HCT116 (cell line): ENCODE data around the gene ZSWIM8.

ENCODE experiments used
- CBX3 ChIP-seq: IDR thresholded peaks from 2 replicates; pipeline ENCODE4 v1.6.1; 2012; ENCODE audit warnings: low read depth
- CEBPB ChIP-seq: IDR thresholded peaks from 2 replicates; pipeline ENCODE4 v1.6.1; 2012; ENCODE audit warnings: low read depth
- ELF1 ChIP-seq: IDR thresholded peaks from 2 replicates; pipeline ENCODE4 v1.6.1; 2012; ENCODE audit warnings: low read depth, borderline replicate concordance
- EZH2 ChIP-seq: fragments of 200-600 bp; sonication (generic); IDR thresholded peaks from 2 replicates; pipeline ENCODE4 v1.6.1; 2017; ENCODE audit warnings: antibody characterized with exemption, mixed run types
- EZH2phosphoT487 ChIP-seq: fragments of 200-600 bp; IDR thresholded peaks from 2 replicates; pipeline ENCODE4 v1.6.1; 2018; ENCODE audit warnings: antibody characterized with exemption, borderline replicate concordance
- MAX ChIP-seq: IDR thresholded peaks from 2 replicates; pipeline ENCODE4 v1.6.1; 2012
- POLR2A ChIP-seq: IDR thresholded peaks from 2 replicates; pipeline ENCODE4 v1.7.0; 2011; ENCODE audit warnings: borderline replicate concordance; ENCODE audit not compliant: insufficient read depth, insufficient read length; ENCODE audit errors: extremely low read depth
- POLR2AphosphoS5 ChIP-seq: IDR thresholded peaks from 2 replicates; pipeline ENCODE4 v1.6.1; 2011; ENCODE audit warnings: mild to moderate bottlenecking, low read depth, low read length, moderate library complexity
- RAD21 ChIP-seq: IDR thresholded peaks from 2 replicates; pipeline ENCODE4 v1.6.1; 2012; ENCODE audit warnings: low read depth, mild to moderate bottlenecking
- YY1 ChIP-seq: IDR thresholded peaks from 2 replicates; pipeline ENCODE4 v1.6.1; 2011; ENCODE audit warnings: low read length, low read depth, moderate library complexity, mild to moderate bottlenecking; ENCODE audit not compliant: insufficient replicate concordance; ENCODE audit errors: extremely low read depth
- ZFX ChIP-seq: fragments of 450-650 bp; IDR thresholded peaks from 2 replicates; pipeline ENCODE4 v1.6.1; 2017
- TF ChIP-seq, protein P1 (sequence below), 3 experiments: fragments of 200-600 bp in 1 of 3; sonication (generic) in 1 of 3; IDR thresholded peaks in 2 of 3; conservative IDR thresholded peaks in 1 of 3; 2 replicates each; pipeline ENCODE4 v1.5.1; 2012 to 2017; ENCODE audit warnings: low read depth in 2 of 3, low read length in 2 of 3, antibody characterized with exemption in 1 of 3, borderline replicate concordance in 1 of 3, control low read depth in 1 of 3, mild to moderate bottlenecking in 1 of 3, mixed read lengths in 1 of 3, mixed run types in 1 of 3, moderate library complexity in 1 of 3; ENCODE audit not compliant: insufficient read depth in 1 of 3
- TF ChIP-seq, protein P2 (sequence below): IDR thresholded peaks from 2 replicates; pipeline ENCODE4 v1.6.1; 2012
- TF ChIP-seq, protein P3 (sequence below): IDR thresholded peaks from 2 replicates; pipeline ENCODE4 v1.6.1; 2012; ENCODE audit warnings: low read depth

DNA sequence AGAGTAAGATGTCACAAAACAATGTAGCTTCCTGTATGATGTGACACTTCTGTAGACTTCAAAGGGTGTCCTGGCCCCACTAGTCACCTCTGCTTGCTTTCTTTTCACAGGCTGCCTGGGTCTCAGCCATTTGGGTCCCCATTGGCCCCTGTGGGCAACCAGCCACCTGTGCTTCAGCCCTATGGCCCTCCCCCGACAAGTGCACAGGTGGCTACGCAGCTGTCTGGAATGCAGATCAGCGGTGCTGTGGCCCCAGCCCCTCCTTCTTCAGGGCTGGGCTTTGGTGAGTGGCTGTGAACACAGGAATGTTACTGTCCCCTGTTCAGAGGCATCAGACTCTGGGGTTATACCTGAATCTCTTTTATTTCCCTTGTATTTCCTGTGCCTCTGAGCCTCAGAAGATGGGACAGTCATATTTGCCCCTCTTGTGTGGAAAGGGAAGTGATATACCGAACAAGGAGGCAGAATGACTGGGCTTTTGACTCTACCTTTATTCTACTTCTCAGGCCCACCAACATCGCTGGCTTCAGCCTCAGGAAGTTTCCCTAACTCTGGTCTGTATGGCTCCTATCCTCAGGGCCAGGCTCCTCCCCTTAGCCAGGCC, 25.8 kb upstream of the ZSWIM8 start:
- TF ChIP-seq CEBPB, result no peak
- no peak for TF ChIP-seq POLR2AphosphoS5
- no peak for TF ChIP-seq POLR2A
- TF ChIP-seq, protein P1, sequence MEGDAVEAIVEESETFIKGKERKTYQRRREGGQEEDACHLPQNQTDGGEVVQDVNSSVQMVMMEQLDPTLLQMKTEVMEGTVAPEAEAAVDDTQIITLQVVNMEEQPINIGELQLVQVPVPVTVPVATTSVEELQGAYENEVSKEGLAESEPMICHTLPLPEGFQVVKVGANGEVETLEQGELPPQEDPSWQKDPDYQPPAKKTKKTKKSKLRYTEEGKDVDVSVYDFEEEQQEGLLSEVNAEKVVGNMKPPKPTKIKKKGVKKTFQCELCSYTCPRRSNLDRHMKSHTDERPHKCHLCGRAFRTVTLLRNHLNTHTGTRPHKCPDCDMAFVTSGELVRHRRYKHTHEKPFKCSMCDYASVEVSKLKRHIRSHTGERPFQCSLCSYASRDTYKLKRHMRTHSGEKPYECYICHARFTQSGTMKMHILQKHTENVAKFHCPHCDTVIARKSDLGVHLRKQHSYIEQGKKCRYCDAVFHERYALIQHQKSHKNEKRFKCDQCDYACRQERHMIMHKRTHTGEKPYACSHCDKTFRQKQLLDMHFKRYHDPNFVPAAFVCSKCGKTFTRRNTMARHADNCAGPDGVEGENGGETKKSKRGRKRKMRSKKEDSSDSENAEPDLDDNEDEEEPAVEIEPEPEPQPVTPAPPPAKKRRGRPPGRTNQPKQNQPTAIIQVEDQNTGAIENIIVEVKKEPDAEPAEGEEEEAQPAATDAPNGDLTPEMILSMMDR (IDR thresholded peaks at IDR 0.05 in 2 of 3, conservative IDR thresholded peaks at IDR 0.05 in 1 of 3; ENCODE audit: borderline replicate concordance in 1 of 3, insufficient read depth in 1 of 3, low read depth in 2 of 3, low read length in 2 of 3), result no peak
- no peak for TF ChIP-seq ELF1
- TF ChIP-seq, protein P2, sequence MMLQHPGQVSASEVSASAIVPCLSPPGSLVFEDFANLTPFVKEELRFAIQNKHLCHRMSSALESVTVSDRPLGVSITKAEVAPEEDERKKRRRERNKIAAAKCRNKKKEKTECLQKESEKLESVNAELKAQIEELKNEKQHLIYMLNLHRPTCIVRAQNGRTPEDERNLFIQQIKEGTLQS, result no peak
- no peak for TF ChIP-seq CBX3
- no peak for TF ChIP-seq MAX
- TF ChIP-seq EZH2, result no peak
- TF ChIP-seq, protein P3, sequence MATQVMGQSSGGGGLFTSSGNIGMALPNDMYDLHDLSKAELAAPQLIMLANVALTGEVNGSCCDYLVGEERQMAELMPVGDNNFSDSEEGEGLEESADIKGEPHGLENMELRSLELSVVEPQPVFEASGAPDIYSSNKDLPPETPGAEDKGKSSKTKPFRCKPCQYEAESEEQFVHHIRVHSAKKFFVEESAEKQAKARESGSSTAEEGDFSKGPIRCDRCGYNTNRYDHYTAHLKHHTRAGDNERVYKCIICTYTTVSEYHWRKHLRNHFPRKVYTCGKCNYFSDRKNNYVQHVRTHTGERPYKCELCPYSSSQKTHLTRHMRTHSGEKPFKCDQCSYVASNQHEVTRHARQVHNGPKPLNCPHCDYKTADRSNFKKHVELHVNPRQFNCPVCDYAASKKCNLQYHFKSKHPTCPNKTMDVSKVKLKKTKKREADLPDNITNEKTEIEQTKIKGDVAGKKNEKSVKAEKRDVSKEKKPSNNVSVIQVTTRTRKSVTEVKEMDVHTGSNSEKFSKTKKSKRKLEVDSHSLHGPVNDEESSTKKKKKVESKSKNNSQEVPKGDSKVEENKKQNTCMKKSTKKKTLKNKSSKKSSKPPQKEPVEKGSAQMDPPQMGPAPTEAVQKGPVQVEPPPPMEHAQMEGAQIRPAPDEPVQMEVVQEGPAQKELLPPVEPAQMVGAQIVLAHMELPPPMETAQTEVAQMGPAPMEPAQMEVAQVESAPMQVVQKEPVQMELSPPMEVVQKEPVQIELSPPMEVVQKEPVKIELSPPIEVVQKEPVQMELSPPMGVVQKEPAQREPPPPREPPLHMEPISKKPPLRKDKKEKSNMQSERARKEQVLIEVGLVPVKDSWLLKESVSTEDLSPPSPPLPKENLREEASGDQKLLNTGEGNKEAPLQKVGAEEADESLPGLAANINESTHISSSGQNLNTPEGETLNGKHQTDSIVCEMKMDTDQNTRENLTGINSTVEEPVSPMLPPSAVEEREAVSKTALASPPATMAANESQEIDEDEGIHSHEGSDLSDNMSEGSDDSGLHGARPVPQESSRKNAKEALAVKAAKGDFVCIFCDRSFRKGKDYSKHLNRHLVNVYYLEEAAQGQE, result no peak
- TF ChIP-seq RAD21, result no peak
- TF ChIP-seq ZFX, result no peak
- no peak for TF ChIP-seq YY1
- no peak for TF ChIP-seq EZH2phosphoT487
